ENCODE measurements around the gene SOCS4. TPM values are rescaled to one million over a fixed set of nuclear protein-coding genes. Genes with fewer than 3 reads are reported as not detected.

Gene SOCS4
- total and polyA plus RNA-seq, 2 experiments from 2014 or later: 17.7 to 24.9 TPM

DNA sequence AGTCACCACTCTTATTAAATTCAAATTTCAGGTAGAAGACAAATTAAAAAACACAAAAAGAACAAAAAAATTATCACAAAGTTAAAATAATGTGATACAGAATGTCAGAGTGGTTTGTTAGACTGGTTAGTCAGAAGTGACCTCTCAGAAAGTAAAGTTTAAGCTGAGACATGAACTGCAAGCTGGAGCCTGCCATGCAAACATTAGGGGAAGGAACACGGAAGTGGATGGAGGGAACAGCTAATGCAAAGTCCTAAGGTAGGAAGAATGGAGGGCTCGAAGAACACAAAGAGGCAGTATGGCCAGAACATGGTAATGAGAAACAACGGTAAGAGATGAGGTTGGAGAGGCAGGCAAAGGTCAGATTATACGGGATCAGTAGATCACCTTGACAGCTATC, 41.9 kb upstream of the SOCS4 start (continued):
- TF ChIP-seq, protein P1, sequence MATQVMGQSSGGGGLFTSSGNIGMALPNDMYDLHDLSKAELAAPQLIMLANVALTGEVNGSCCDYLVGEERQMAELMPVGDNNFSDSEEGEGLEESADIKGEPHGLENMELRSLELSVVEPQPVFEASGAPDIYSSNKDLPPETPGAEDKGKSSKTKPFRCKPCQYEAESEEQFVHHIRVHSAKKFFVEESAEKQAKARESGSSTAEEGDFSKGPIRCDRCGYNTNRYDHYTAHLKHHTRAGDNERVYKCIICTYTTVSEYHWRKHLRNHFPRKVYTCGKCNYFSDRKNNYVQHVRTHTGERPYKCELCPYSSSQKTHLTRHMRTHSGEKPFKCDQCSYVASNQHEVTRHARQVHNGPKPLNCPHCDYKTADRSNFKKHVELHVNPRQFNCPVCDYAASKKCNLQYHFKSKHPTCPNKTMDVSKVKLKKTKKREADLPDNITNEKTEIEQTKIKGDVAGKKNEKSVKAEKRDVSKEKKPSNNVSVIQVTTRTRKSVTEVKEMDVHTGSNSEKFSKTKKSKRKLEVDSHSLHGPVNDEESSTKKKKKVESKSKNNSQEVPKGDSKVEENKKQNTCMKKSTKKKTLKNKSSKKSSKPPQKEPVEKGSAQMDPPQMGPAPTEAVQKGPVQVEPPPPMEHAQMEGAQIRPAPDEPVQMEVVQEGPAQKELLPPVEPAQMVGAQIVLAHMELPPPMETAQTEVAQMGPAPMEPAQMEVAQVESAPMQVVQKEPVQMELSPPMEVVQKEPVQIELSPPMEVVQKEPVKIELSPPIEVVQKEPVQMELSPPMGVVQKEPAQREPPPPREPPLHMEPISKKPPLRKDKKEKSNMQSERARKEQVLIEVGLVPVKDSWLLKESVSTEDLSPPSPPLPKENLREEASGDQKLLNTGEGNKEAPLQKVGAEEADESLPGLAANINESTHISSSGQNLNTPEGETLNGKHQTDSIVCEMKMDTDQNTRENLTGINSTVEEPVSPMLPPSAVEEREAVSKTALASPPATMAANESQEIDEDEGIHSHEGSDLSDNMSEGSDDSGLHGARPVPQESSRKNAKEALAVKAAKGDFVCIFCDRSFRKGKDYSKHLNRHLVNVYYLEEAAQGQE (IDR thresholded peaks at IDR 0.05; ENCODE audit: unreplicated experiment): no peak
- TF ChIP-seq EZH2phosphoT487 (IDR thresholded peaks at IDR 0.05; ENCODE audit: unreplicated experiment): no peak
- TF ChIP-seq JUNB (IDR thresholded peaks at IDR 0.05; ENCODE audit: unreplicated experiment): no peak
- TF ChIP-seq, protein P2, sequence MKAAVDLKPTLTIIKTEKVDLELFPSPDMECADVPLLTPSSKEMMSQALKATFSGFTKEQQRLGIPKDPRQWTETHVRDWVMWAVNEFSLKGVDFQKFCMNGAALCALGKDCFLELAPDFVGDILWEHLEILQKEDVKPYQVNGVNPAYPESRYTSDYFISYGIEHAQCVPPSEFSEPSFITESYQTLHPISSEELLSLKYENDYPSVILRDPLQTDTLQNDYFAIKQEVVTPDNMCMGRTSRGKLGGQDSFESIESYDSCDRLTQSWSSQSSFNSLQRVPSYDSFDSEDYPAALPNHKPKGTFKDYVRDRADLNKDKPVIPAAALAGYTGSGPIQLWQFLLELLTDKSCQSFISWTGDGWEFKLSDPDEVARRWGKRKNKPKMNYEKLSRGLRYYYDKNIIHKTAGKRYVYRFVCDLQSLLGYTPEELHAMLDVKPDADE (IDR thresholded peaks at IDR 0.05): no peak
- TF ChIP-seq POLR2AphosphoS5 (IDR thresholded peaks at IDR 0.05; ENCODE audit: low read depth): no peak

DNA sequence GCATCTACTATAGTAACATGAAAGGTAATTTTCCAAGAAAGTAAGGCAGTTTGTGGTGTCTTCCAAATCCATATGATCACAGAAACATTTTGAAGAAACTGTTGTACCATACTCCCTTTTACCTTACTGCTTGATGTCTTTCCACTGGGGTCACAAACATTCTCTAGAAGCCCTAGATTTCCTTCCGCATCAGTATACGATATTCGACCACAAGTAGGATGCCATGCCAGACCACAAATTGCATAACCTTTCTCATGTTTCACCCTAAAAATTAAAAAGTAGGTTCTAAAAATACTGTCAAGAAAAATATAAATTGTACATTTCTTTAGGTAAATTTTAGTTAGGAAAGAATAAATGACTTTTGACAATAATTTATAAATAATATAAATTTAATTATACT, 26.7 kb upstream of the SOCS4 start:
- Mint-ChIP-seq H3K4me3 (no peak overlapping the region), H3K9me3 (no peaks in the 10 kb centered on the region), H3K27me3 (ENCODE audit: insufficient read depth, low read depth, poor library complexity) (no peaks in the 10 kb centered on the region), H3K4me1 (no peaks in the 10 kb centered on the region), H3K36me3 (ENCODE audit: low read depth) (peaks cover 67% of the 10 kb centered on the region), H3K27ac (no peak overlapping the region)
- DNase-seq (ENCODE audit: low spot score) (no peak), ATAC-seq (no peak)
- H3K79me2 ChIP-seq (replicated peaks; ENCODE audit: insufficient read depth): peaks cover 3% of the 10 kb centered on the region; the same call in 1 of the 2 replicates
- no peak overlapping the region for H3K27ac ChIP-seq (ENCODE audit: low read depth)
- no peaks in the 10 kb centered on the region for H3K4me1 ChIP-seq (ENCODE audit: insufficient read depth)
- no peaks in the 10 kb centered on the region for H3K9me2 ChIP-seq (ENCODE audit: insufficient read depth)
- H3K4me2 ChIP-seq: no peak overlapping the region
- no peaks in the 10 kb centered on the region for H3F3A ChIP-seq (replicated peaks; ENCODE audit: low read depth)
- peaks cover 7% of the 10 kb centered on the region for H4K20me1 ChIP-seq (replicated peaks; ENCODE audit: insufficient read depth)
- no peak overlapping the region for H2AFZ ChIP-seq
- H3K36me3 ChIP-seq (ENCODE audit: insufficient read depth): peaks cover 56% of the 10 kb centered on the region
- H3K27me3 ChIP-seq (ENCODE audit: insufficient read depth): no peaks in the 10 kb centered on the region
- H3K4me3 ChIP-seq: no peak overlapping the region
- TF ChIP-seq NANOG (IDR thresholded peaks at IDR 0.05; ENCODE audit: borderline replicate concordance) (no peak), CREB1 (CRISPR knock-in tag; IDR thresholded peaks at IDR 0.05; ENCODE audit: low read depth) (no peak), POLR2AphosphoS5 (IDR thresholded peaks at IDR 0.05; ENCODE audit: low read depth) (no peak), ZNF114 (CRISPR knock-in tag; IDR thresholded peaks at IDR 0.05) (no peak), EZH2 (IDR thresholded peaks at IDR 0.05; ENCODE audit: low read depth, unreplicated experiment) (no peak), STAT1 (IDR thresholded peaks at IDR 0.05; ENCODE audit: unreplicated experiment) (no peak), ZNF331 (CRISPR knock-in tag; IDR thresholded peaks at IDR 0.05; ENCODE audit: low read depth) (no peak)
- TF ChIP-seq, protein P1 (IDR thresholded peaks at IDR 0.05; ENCODE audit: unreplicated experiment): no peak
- TF ChIP-seq, protein P3, sequence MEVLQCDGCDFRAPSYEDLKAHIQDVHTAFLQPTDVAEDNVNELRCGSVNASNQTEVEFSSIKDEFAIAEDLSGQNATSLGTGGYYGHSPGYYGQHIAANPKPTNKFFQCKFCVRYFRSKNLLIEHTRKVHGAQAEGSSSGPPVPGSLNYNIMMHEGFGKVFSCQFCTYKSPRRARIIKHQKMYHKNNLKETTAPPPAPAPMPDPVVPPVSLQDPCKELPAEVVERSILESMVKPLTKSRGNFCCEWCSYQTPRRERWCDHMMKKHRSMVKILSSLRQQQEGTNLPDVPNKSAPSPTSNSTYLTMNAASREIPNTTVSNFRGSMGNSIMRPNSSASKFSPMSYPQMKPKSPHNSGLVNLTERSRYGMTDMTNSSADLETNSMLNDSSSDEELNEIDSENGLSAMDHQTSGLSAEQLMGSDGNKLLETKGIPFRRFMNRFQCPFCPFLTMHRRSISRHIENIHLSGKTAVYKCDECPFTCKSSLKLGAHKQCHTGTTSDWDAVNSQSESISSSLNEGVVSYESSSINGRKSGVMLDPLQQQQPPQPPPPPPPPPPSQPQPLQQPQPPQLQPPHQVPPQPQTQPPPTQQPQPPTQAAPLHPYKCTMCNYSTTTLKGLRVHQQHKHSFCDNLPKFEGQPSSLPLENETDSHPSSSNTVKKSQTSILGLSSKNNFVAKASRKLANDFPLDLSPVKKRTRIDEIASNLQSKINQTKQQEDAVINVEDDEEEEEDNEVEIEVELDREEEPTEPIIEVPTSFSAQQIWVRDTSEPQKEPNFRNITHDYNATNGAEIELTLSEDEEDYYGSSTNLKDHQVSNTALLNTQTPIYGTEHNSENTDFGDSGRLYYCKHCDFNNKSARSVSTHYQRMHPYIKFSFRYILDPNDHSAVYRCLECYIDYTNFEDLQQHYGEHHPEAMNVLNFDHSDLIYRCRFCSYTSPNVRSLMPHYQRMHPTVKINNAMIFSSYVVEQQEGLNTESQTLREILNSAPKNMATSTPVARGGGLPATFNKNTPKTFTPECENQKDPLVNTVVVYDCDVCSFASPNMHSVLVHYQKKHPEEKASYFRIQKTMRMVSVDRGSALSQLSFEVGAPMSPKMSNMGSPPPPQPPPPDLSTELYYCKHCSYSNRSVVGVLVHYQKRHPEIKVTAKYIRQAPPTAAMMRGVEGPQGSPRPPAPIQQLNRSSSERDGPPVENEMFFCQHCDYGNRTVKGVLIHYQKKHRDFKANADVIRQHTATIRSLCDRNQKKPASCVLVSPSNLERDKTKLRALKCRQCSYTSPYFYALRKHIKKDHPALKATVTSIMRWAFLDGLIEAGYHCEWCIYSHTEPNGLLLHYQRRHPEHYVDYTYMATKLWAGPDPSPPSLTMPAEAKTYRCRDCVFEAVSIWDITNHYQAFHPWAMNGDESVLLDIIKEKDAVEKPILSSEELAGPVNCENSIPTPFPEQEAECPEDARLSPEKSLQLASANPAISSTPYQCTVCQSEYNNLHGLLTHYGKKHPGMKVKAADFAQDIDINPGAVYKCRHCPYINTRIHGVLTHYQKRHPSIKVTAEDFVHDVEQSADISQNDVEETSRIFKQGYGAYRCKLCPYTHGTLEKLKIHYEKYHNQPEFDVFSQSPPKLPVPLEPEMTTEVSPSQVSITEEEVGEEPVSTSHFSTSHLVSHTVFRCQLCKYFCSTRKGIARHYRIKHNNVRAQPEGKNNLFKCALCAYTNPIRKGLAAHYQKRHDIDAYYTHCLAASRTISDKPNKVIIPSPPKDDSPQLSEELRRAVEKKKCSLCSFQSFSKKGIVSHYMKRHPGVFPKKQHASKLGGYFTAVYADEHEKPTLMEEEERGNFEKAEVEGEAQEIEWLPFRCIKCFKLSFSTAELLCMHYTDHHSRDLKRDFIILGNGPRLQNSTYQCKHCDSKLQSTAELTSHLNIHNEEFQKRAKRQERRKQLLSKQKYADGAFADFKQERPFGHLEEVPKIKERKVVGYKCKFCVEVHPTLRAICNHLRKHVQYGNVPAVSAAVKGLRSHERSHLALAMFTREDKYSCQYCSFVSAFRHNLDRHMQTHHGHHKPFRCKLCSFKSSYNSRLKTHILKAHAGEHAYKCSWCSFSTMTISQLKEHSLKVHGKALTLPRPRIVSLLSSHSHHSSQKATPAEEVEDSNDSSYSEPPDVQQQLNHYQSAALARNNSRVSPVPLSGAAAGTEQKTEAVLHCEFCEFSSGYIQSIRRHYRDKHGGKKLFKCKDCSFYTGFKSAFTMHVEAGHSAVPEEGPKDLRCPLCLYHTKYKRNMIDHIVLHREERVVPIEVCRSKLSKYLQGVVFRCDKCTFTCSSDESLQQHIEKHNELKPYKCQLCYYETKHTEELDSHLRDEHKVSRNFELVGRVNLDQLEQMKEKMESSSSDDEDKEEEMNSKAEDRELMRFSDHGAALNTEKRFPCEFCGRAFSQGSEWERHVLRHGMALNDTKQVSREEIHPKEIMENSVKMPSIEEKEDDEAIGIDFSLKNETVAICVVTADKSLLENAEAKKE (CRISPR knock-in tag; IDR thresholded peaks at IDR 0.05): no peak

Measured in GM23338 (cell line).